ENCODE measurements around the gene SENP8. TPM values are rescaled to one million over a fixed set of nuclear protein-coding genes. Genes with fewer than 3 reads are reported as not detected.

The SENP8 gene
- total RNA-seq, 1 experiment from 2014 or later, result 3.4 TPM

DNA sequence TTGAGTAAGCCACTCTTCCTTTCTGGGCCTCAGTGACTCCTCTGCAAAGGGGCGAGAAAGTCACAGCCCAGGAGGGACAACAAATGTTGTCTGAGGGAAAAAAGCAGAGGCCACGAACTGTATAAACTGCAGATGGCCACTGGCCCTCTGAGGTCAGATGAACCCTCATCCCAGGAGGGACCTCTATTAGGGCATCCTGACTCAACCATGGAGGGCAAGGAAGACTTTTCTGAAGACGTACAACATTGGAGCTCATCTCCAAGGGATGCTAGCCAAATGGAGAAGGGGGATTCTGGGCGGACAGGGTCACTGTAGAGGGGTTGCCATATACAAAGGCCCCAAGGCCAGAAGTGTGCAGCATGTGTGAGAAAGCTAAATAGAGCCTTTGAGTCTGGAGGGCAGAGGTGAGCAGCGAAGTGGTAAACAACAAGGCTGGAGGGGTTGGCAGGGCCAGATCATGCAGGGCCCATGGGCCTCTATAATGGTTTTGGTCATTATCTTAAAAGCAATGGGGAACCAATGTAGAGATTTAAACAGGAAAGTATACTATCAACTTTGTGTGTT is 62.6 kb downstream of the SENP8 start:
- ChIA-PET POLR2A (no interaction called here), CTCF (no interaction called here)
- no peak overlapping the region for H3K4me3 ChIP-seq (ENCODE audit: low read depth, low read length)
- BruUV-seq (replicated peaks), result no TSS peak
- no peak for DNase-seq
- no peak overlapping the region for H3K27ac Mint-ChIP-seq (ENCODE audit: unreplicated experiment)
- H3K27me3 Mint-ChIP-seq (ENCODE audit: insufficient read depth, unreplicated experiment), result no peaks in the 10 kb centered on the region
- H3K4me1 ChIP-seq, result no peaks in the 10 kb centered on the region
- no peaks in the 10 kb centered on the region for H3K4me1 Mint-ChIP-seq (ENCODE audit: low read depth, unreplicated experiment)
- TF ChIP-seq, protein P1, sequence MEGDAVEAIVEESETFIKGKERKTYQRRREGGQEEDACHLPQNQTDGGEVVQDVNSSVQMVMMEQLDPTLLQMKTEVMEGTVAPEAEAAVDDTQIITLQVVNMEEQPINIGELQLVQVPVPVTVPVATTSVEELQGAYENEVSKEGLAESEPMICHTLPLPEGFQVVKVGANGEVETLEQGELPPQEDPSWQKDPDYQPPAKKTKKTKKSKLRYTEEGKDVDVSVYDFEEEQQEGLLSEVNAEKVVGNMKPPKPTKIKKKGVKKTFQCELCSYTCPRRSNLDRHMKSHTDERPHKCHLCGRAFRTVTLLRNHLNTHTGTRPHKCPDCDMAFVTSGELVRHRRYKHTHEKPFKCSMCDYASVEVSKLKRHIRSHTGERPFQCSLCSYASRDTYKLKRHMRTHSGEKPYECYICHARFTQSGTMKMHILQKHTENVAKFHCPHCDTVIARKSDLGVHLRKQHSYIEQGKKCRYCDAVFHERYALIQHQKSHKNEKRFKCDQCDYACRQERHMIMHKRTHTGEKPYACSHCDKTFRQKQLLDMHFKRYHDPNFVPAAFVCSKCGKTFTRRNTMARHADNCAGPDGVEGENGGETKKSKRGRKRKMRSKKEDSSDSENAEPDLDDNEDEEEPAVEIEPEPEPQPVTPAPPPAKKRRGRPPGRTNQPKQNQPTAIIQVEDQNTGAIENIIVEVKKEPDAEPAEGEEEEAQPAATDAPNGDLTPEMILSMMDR (IDR thresholded peaks at IDR 0.05; ENCODE audit: insufficient read depth in 1 of 2, low read depth in 1 of 2, low read length in 1 of 2, severe bottlenecking in 1 of 2, unreplicated experiment in 1 of 2), result no peak
- no peak overlapping the region for H3K4me3 Mint-ChIP-seq (ENCODE audit: unreplicated experiment)
- no peaks in the 10 kb centered on the region for H3K9me3 ChIP-seq
- no peaks in the 10 kb centered on the region for H3K36me3 ChIP-seq (ENCODE audit: control insufficient read depth, insufficient read depth, low read length)
- H3K9me3 Mint-ChIP-seq (ENCODE audit: unreplicated experiment), result no peaks in the 10 kb centered on the region
- intact Hi-C loops (cut with micrococcal nuclease; ENCODE audit: unreplicated experiment), result no loop called here
- H3K36me3 Mint-ChIP-seq (ENCODE audit: insufficient read depth, unreplicated experiment), result no peaks in the 10 kb centered on the region
- H3K27me3 ChIP-seq (replicated peaks; ENCODE audit: control insufficient read depth, insufficient read depth, low read length), result no peaks in the 10 kb centered on the region

DNA sequence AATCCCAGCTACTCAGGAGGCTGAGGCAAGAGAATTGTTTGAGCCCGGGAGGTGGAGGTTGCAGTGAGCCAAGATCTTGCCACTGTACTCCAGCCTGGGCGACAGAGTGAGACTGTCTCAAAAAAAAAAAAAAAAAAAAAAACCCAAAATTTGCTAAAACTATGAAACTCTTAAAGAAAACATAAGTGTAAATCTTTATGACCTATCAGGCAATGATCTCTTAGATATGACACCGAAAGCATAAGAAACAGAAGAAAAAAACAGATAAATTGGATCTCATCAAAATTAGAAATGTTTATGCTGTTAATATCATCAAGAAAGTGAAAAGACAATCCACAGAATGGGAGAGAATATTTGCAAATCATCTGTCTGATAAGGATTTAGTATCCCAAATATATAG is 64.0 kb downstream of the SENP8 start:
- no peaks in the 10 kb centered on the region for H3K4me1 ChIP-seq
- intact Hi-C loops (cut with micrococcal nuclease; ENCODE audit: unreplicated experiment), result no loop called here
- Mint-ChIP-seq H3K4me1 (ENCODE audit: low read depth, unreplicated experiment) (no peaks in the 10 kb centered on the region), H3K27me3 (ENCODE audit: insufficient read depth, unreplicated experiment) (no peaks in the 10 kb centered on the region), H3K27ac (ENCODE audit: unreplicated experiment) (no peak overlapping the region), H3K36me3 (ENCODE audit: insufficient read depth, unreplicated experiment) (no peaks in the 10 kb centered on the region), H3K4me3 (ENCODE audit: unreplicated experiment) (no peak overlapping the region), H3K9me3 (ENCODE audit: unreplicated experiment) (no peaks in the 10 kb centered on the region)
- ChIA-PET CTCF (no interaction called here), POLR2A (no interaction called here)
- H3K27me3 ChIP-seq (replicated peaks; ENCODE audit: control insufficient read depth, insufficient read depth, low read length), result no peaks in the 10 kb centered on the region
- H3K36me3 ChIP-seq (ENCODE audit: control insufficient read depth, insufficient read depth, low read length), result no peaks in the 10 kb centered on the region
- TF ChIP-seq, protein P1 (IDR thresholded peaks at IDR 0.05; ENCODE audit: insufficient read depth in 1 of 2, low read depth in 1 of 2, low read length in 1 of 2, severe bottlenecking in 1 of 2, unreplicated experiment in 1 of 2), result no peak
- H3K4me3 ChIP-seq (ENCODE audit: low read depth, low read length), result no peak overlapping the region
- DNase-seq, result no peak
- no peaks in the 10 kb centered on the region for H3K9me3 ChIP-seq
- no TSS peak for BruUV-seq (replicated peaks)

DNA sequence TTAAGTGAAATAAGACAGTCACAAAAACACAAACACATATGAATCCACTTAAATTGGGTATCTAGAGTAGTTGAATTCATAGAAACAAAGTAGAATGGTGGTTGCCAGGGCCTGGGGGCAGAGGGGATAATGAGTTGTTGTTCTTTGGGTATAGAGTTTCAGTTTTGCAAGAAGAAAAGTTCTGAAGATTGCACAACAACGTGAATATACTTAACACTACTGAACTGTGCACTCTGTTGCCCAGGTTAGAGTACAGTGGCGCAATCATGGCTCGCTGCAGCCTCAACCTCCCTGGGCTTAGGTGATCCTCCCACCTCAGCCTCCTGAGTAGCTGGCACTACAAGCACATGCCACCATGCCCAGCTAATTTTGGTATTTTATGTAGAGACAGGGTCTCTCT is 64.5 kb downstream of the SENP8 start:
- Histone ChIP-seq H3K9me3 (no peaks in the 10 kb centered on the region), H3K36me3 (ENCODE audit: control insufficient read depth, insufficient read depth, low read length) (no peaks in the 10 kb centered on the region), H3K27me3 (replicated peaks; ENCODE audit: control insufficient read depth, insufficient read depth, low read length) (no peaks in the 10 kb centered on the region), H3K4me3 (ENCODE audit: low read depth, low read length) (no peak overlapping the region), H3K4me1 (no peaks in the 10 kb centered on the region)
- Mint-ChIP-seq H3K27ac (ENCODE audit: unreplicated experiment) (no peak overlapping the region), H3K27me3 (ENCODE audit: insufficient read depth, unreplicated experiment) (no peaks in the 10 kb centered on the region), H3K4me3 (ENCODE audit: unreplicated experiment) (no peak overlapping the region), H3K4me1 (ENCODE audit: low read depth, unreplicated experiment) (no peaks in the 10 kb centered on the region), H3K9me3 (ENCODE audit: unreplicated experiment) (no peaks in the 10 kb centered on the region), H3K36me3 (ENCODE audit: insufficient read depth, unreplicated experiment) (no peaks in the 10 kb centered on the region)
- DNase-seq, result no peak
- ChIA-PET CTCF (no interaction called here), POLR2A (no interaction called here)
- intact Hi-C loops (cut with micrococcal nuclease; ENCODE audit: unreplicated experiment), result no loop called here
- TF ChIP-seq, protein P1 (IDR thresholded peaks at IDR 0.05; ENCODE audit: insufficient read depth in 1 of 2, low read depth in 1 of 2, low read length in 1 of 2, severe bottlenecking in 1 of 2, unreplicated experiment in 1 of 2), result no peak
- BruUV-seq (replicated peaks), result no TSS peak

Measured in Caco-2 (cell line).